Loucy (cell line): Measurements from ENCODE around the gene CYB5B.

Experiments used
- H2AFZ ChIP-seq: fragments of 200-600 bp; sonication (generic); 2 replicates; pipeline ENCODE4 v1.6.0; 2016; ENCODE audit warnings: antibody characterized with exemption, mild to moderate bottlenecking, low read length, moderate library complexity
- H3F3A ChIP-seq: fragments of 200-600 bp; 2 replicates; pipeline ENCODE4 v1.6.0; 2016; ENCODE audit warnings: antibody characterized with exemption, low read depth, mild to moderate bottlenecking
- H3K27me3 ChIP-seq: fragments of 200-600 bp; sonication (generic); 2 replicates; pipeline ENCODE4 v1.6.1; 2014; ENCODE audit warnings: low read length, mild to moderate bottlenecking; ENCODE audit not compliant: insufficient read depth, poor library complexity, severe bottlenecking
- H3K36me3 ChIP-seq: fragments of 200-600 bp; sonication (generic); 2 replicates; pipeline ENCODE4 v1.6.1; 2016; ENCODE audit warnings: low read length; ENCODE audit not compliant: insufficient read depth
- H3K4me1 ChIP-seq: fragments of 200-600 bp; sonication (generic); 2 replicates; pipeline ENCODE4 v1.5.1; 2014; ENCODE audit warnings: low read length, mild to moderate bottlenecking; ENCODE audit not compliant: insufficient read depth, poor library complexity, severe bottlenecking
- H3K4me2 ChIP-seq: fragments of 200-600 bp; sonication (generic); 2 replicates; pipeline ENCODE4 v1.6.0; 2014; ENCODE audit warnings: antibody characterized with exemption, low read length, low read depth, mild to moderate bottlenecking; ENCODE audit not compliant: poor library complexity, severe bottlenecking
- H3K4me3 ChIP-seq: fragments of 200-600 bp; sonication (generic); 2 replicates; pipeline ENCODE4 v1.5.1; 2014; ENCODE audit warnings: low read length, mild to moderate bottlenecking, mixed read lengths; ENCODE audit not compliant: poor library complexity, severe bottlenecking
- H3K79me2 ChIP-seq: fragments of 200-600 bp; sonication (generic); 2 replicates; pipeline ENCODE4 v1.6.1; 2014; ENCODE audit warnings: low read length; ENCODE audit not compliant: insufficient read depth
- H3K9ac ChIP-seq: fragments of 200-600 bp; sonication (generic); 2 replicates; pipeline ENCODE4 v1.6.0; 2014; ENCODE audit warnings: mild to moderate bottlenecking, low read depth, low read length, moderate library complexity; ENCODE audit not compliant: poor library complexity, severe bottlenecking
- H3K9me2 ChIP-seq: fragments of 200-600 bp; sonication (generic); replicated peaks from 2 replicates; pipeline ENCODE4 v1.6.1; 2016; ENCODE audit warnings: low read depth, low read length, mixed read lengths
- H3K9me3 ChIP-seq: fragments of 200-600 bp; sonication (generic); 2 replicates; pipeline ENCODE4 v1.6.1; 2014; ENCODE audit warnings: mild to moderate bottlenecking, antibody characterized with exemption, low read length, low read depth; ENCODE audit not compliant: insufficient read depth
- H4K20me1 ChIP-seq: fragments of 200-600 bp; sonication (generic); 2 replicates; pipeline ENCODE4 v1.6.0; 2014; ENCODE audit warnings: antibody characterized with exemption, low read length, mild to moderate bottlenecking; ENCODE audit not compliant: insufficient read depth, poor library complexity, severe bottlenecking
- EZH2phosphoT487 ChIP-seq: fragments of 200-600 bp; IDR thresholded peaks from 2 replicates; pipeline ENCODE4 v1.6.1; 2018; ENCODE audit warnings: antibody characterized with exemption, mild to moderate bottlenecking, moderate library complexity, borderline replicate concordance
- TF ChIP-seq, protein P1 (sequence below): fragments of 200-600 bp; sonication (generic); conservative IDR thresholded peaks from 2 replicates; pipeline ENCODE4 v1.5.1; 2014; ENCODE audit warnings: mild to moderate bottlenecking, antibody characterized with exemption, low read length

The CYB5B gene

DNA sequence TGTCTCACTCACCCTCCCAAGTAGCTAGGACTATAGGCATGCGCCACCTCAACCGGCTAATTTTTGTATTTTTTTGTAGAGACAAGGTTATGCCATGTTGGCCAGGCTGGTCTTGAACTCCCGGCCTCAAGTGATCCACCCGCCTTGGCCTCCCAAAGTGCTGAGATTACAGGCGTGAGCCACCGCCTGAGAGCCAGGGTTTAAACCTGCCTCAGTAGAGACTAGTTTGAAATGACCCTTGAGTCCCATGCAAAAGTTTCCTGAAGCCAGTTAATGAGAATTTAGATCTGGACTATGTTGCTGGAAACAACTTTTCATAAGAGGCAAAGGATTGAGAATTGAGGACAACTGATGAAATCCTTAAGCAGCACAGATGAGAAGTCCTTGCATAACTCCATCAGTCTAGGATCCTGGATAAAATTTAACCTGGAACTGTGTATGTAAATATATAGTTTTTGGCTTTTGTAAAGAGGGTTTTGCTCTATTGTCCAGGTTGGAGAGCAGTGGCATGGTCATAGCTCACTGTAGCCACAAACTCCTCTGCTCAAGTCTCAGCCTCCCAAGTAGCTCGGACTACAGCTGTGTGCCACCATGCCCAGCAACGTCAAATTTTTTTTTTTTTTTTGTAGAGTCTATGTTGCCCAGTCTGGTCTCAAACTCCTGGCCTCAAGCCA, 43.2 kb downstream of the CYB5B start:
- Histone ChIP-seq H2AFZ (no peak overlapping the region), H3K36me3 (peaks cover 19% of the 10 kb centered on the region), H3K9me3 (no peaks in the 10 kb centered on the region), H3K9me2 (no peaks in the 10 kb centered on the region), H3K9ac (no peak overlapping the region), H3K4me3 (no peak overlapping the region), H4K20me1 (no peaks in the 10 kb centered on the region), H3K27me3 (no peaks in the 10 kb centered on the region), H3K4me1 (peaks cover 63% of the 10 kb centered on the region), H3K79me2 (0 out of 2 replicates have a peak, but pooled peaks cover 8% of the 10 kb centered on the region), H3F3A (no peaks in the 10 kb centered on the region), H3K4me2 (no peak overlapping the region)
- TF ChIP-seq, protein P1, sequence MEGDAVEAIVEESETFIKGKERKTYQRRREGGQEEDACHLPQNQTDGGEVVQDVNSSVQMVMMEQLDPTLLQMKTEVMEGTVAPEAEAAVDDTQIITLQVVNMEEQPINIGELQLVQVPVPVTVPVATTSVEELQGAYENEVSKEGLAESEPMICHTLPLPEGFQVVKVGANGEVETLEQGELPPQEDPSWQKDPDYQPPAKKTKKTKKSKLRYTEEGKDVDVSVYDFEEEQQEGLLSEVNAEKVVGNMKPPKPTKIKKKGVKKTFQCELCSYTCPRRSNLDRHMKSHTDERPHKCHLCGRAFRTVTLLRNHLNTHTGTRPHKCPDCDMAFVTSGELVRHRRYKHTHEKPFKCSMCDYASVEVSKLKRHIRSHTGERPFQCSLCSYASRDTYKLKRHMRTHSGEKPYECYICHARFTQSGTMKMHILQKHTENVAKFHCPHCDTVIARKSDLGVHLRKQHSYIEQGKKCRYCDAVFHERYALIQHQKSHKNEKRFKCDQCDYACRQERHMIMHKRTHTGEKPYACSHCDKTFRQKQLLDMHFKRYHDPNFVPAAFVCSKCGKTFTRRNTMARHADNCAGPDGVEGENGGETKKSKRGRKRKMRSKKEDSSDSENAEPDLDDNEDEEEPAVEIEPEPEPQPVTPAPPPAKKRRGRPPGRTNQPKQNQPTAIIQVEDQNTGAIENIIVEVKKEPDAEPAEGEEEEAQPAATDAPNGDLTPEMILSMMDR, result no peak
- no peak for TF ChIP-seq EZH2phosphoT487

DNA sequence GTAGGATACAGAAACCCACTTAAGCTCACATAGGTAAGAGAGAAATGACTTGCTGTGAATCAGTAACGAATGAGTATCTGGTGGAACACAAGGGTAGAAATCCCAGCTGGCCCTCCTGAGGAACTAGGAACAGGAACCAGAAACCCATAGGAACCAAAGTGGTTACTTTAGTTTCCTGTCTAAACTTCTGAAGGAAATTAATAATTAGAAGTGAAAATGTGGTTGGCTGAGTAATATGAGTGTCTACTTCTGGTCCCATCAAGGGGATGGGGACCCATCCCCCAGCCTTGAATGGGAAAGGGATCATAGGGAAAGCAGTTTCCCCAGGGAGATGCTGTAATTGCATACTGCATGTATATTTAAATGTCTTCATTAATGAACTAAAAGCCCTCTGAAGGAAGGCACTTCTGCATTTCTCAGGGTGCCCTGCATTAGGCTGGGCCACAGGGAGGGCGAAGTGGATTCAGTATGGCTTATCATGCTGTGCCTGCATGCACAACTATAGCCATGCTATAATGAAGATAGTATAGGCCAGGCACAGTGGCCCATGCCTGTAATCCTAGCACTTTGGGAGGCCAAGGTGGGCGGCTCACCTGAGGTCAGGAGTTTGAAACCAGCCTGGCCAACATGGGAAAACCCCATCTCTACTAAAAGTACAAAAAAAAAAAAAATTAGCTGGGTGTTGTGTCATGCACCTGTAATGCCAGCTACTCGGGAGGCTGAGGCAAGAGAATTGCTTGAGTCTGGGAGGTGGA, 45.6 kb downstream of the CYB5B start:
- H3K4me1 ChIP-seq, result peaks cover 55% of the 10 kb centered on the region
- peak overlapping the region; percentile 56 for H3K4me2 ChIP-seq
- no peak overlapping the region for H3K9ac ChIP-seq

DNA sequence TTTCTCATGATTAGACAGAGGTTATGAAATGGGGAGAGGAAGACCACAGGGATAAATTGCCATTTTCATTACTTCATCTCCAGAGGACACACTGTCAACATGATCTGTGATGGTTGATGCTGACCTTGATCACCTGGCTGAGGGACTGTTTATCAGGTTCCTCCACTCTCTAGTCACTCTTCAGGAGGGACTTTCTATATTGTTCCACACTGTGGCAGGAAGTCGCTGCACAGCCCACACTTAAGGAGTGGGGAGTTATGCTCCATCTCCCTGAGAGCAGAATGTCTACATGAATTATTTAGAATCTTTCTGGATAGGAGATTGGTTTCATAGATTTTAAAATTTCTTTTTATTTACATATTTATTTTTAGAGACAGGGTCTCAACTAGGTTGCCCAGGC, 46.7 kb downstream of the CYB5B start:
- H3K4me2 ChIP-seq, result no peak overlapping the region
- no peak overlapping the region for H2AFZ ChIP-seq
- no peaks in the 10 kb centered on the region for H3K27me3 ChIP-seq
- no peaks in the 10 kb centered on the region for H3F3A ChIP-seq
- no peak overlapping the region for H3K9ac ChIP-seq
- no peaks in the 10 kb centered on the region for H3K9me3 ChIP-seq
- H3K9me2 ChIP-seq, result no peaks in the 10 kb centered on the region
- H4K20me1 ChIP-seq, result no peaks in the 10 kb centered on the region
- H3K79me2 ChIP-seq, result 0 out of 2 replicates have a peak, but pooled peaks cover 8% of the 10 kb centered on the region
- no peak overlapping the region for H3K4me3 ChIP-seq
- TF ChIP-seq, protein P1, result no peak
- TF ChIP-seq EZH2phosphoT487, result no peak
- H3K4me1 ChIP-seq, result peaks cover 44% of the 10 kb centered on the region
- no peaks in the 10 kb centered on the region for H3K36me3 ChIP-seq

More for the DNA sequence above, 45.6 kb downstream of the CYB5B start:
- Histone ChIP-seq H2AFZ (no peak overlapping the region), H4K20me1 (no peaks in the 10 kb centered on the region), H3K4me3 (no peak overlapping the region), H3K27me3 (no peaks in the 10 kb centered on the region), H3F3A (no peaks in the 10 kb centered on the region), H3K9me2 (no peaks in the 10 kb centered on the region), H3K9me3 (no peaks in the 10 kb centered on the region), H3K36me3 (no peaks in the 10 kb centered on the region), H3K79me2 (0 out of 2 replicates have a peak, but pooled peaks cover 8% of the 10 kb centered on the region)
- TF ChIP-seq, protein P1, result no peak
- TF ChIP-seq EZH2phosphoT487, result no peak
